OCI-LY3 (cell line): Measurements from ENCODE around the gene FCER2.

Experiments used
- H2AFZ ChIP-seq: fragments of 200-600, 300-600 bp; shearing (Covaris generic); 2 replicates; pipeline ENCODE4 v1.6.0; 2014; ENCODE audit warnings: antibody characterized with exemption, low read depth, low read length
- H3K27ac ChIP-seq: fragments of 200-600, 300-600 bp; sonication (generic); 2 replicates; pipeline ENCODE4 v1.5.1; 2014; ENCODE audit warnings: mild to moderate bottlenecking, low read length, moderate library complexity, mixed read lengths
- H3K27me3 ChIP-seq: fragments of 200-600, 300-600 bp; sonication (generic); 2 replicates; pipeline ENCODE4 v1.6.1; 2014; ENCODE audit warnings: low read depth, low read length, mixed read lengths
- H3K36me3 ChIP-seq: fragments of 200-600, 300-600 bp; sonication (generic); replicated peaks from 2 replicates; pipeline ENCODE3; 2014; ENCODE audit warnings: low read depth, low read length, mixed read lengths
- H3K4me1 ChIP-seq: fragments of 300-600, 200-600 bp; sonication (generic); 2 replicates; pipeline ENCODE4 v1.6.1; 2014; ENCODE audit warnings: low read length, mixed read lengths
- H3K4me2 ChIP-seq: fragments of 200-600, 300-600 bp; sonication (generic); 2 replicates; pipeline ENCODE4 v1.6.1; 2014; ENCODE audit warnings: low read length, mixed read lengths
- H3K4me3 ChIP-seq: fragments of 300-600, 200-600 bp; sonication (generic); 2 replicates; pipeline ENCODE4 v1.5.1; 2014; ENCODE audit warnings: antibody characterized with exemption, mild to moderate bottlenecking, low read length, moderate library complexity
- H3K79me2 ChIP-seq: fragments of 300-600, 200-600 bp; shearing (Covaris generic); 2 replicates; pipeline ENCODE4 v1.6.1; 2014; ENCODE audit warnings: mild to moderate bottlenecking, low read length, mixed read lengths
- H3K9ac ChIP-seq: fragments of 300-600, 200-600 bp; shearing (Covaris generic); 2 replicates; pipeline ENCODE4 v1.6.0; 2014; ENCODE audit warnings: mild to moderate bottlenecking, low read length, moderate library complexity
- H3K9me3 ChIP-seq: fragments of 200-600, 300-600 bp; shearing (Covaris generic); 2 replicates; pipeline ENCODE4 v1.6.1; 2014; ENCODE audit warnings: low read length, mixed read lengths; ENCODE audit not compliant: insufficient read depth
- H4K20me1 ChIP-seq: fragments of 200-600, 300-600 bp; sonication (generic); 2 replicates; pipeline ENCODE4 v1.6.1; 2016; ENCODE audit warnings: low read length, mixed read lengths; ENCODE audit not compliant: insufficient read depth
- CTCF ChIP-seq: fragments of 200-600, 300-600 bp; sonication (generic); IDR thresholded peaks from 2 replicates; pipeline ENCODE4 v1.5.1; 2014; ENCODE audit warnings: antibody characterized with exemption, low read length, low read depth
- EZH2phosphoT487 ChIP-seq: fragments of 200-600 bp; shearing (Covaris generic); IDR thresholded peaks from 2 replicates; pipeline ENCODE4 v1.6.1; 2018; ENCODE audit warnings: antibody characterized with exemption, mixed run types, low read depth

FCER2 gene

GRCh38 chr19:7737215-7737614 lies 35.3 kb upstream of the FCER2 start:
- no peaks in the 10 kb centered on the region for H3K79me2 ChIP-seq
- H3K27me3 ChIP-seq = peaks cover 71% of the 10 kb centered on the region
- no peaks in the 10 kb centered on the region for H3K36me3 ChIP-seq
- H3K9me3 ChIP-seq = no peaks in the 10 kb centered on the region
- no peak overlapping the region for H3K27ac ChIP-seq
- no peak overlapping the region for H3K4me2 ChIP-seq
- TF ChIP-seq EZH2phosphoT487 = no peak
- H3K4me1 ChIP-seq = no peaks in the 10 kb centered on the region
- H3K9ac ChIP-seq = no peak overlapping the region
- no peak overlapping the region for H2AFZ ChIP-seq
- H3K4me3 ChIP-seq = no peak overlapping the region
- peaks cover 4% of the 10 kb centered on the region; the same call in 1 of the 2 replicates for H4K20me1 ChIP-seq

GRCh38 chr19:7736148-7736547 lies 34.2 kb upstream of the FCER2 start:
- no peak overlapping the region for H3K9ac ChIP-seq
- H3K4me3 ChIP-seq = no peak overlapping the region
- peaks cover 64% of the 10 kb centered on the region for H3K27me3 ChIP-seq
- H3K79me2 ChIP-seq = no peaks in the 10 kb centered on the region
- H4K20me1 ChIP-seq = peaks cover 4% of the 10 kb centered on the region; the same call in 1 of the 2 replicates
- H3K9me3 ChIP-seq = no peaks in the 10 kb centered on the region
- no peak overlapping the region for H2AFZ ChIP-seq
- H3K27ac ChIP-seq = no peak overlapping the region
- H3K4me2 ChIP-seq = no peak overlapping the region
- no peaks in the 10 kb centered on the region for H3K4me1 ChIP-seq
- no peak for TF ChIP-seq EZH2phosphoT487
- no peak for TF ChIP-seq CTCF
- no peaks in the 10 kb centered on the region for H3K36me3 ChIP-seq

- no peak overlapping the region for H3K9ac ChIP-seq
- no peaks in the 10 kb centered on the region for H3K4me1 ChIP-seq
- H3K79me2 ChIP-seq = no peaks in the 10 kb centered on the region
- H4K20me1 ChIP-seq = peaks cover 4% of the 10 kb centered on the region; the same call in 1 of the 2 replicates
- H3K9me3 ChIP-seq = no peaks in the 10 kb centered on the region
- no peak overlapping the region for H3K4me3 ChIP-seq
- H2AFZ ChIP-seq = no peak overlapping the region
- no peak for TF ChIP-seq EZH2phosphoT487
- TF ChIP-seq CTCF = no peak
- no peaks in the 10 kb centered on the region for H3K36me3 ChIP-seq
- peaks cover 50% of the 10 kb centered on the region for H3K27me3 ChIP-seq
- no peak overlapping the region for H3K27ac ChIP-seq
- no peak overlapping the region for H3K4me2 ChIP-seq
Observed at GRCh38 chr19:7734220-7735203, 32.6 kb upstream of the FCER2 start.

GRCh38 chr19:7733376-7733775 lies 31.4 kb upstream of the FCER2 start:
- Histone ChIP-seq H3K4me2 (no peak overlapping the region), H3K36me3 (no peaks in the 10 kb centered on the region), H3K9me3 (no peaks in the 10 kb centered on the region), H4K20me1 (no peaks in the 10 kb centered on the region), H3K9ac (no peak overlapping the region), H3K27ac (no peak overlapping the region), H3K4me3 (no peak overlapping the region), H3K27me3 (peaks cover 52% of the 10 kb centered on the region), H2AFZ (no peak overlapping the region), H3K79me2 (no peaks in the 10 kb centered on the region), H3K4me1 (no peaks in the 10 kb centered on the region)
- no peak for TF ChIP-seq CTCF
- no peak for TF ChIP-seq EZH2phosphoT487
